CD4-positive, alpha-beta T cell treated with Interferon gamma for 1 hour (primary cell): ENCODE results near the gene ERC2.

ENCODE experiments used
- DNase-seq: peaks from one replicate; pipeline ENCODE4 v3.0.0-alpha.2; 2020

Gene ERC2

GRCh38 chr3:56365905-56366640 lies 102.2 kb downstream of the ERC2 start:
- no peak for DNase-seq

GRCh38 chr3:56364665-56365064 lies 103.6 kb downstream of the ERC2 start:
- no peak for DNase-seq

GRCh38 chr3:56363720-56364119 lies 104.5 kb downstream of the ERC2 start:
- DNase-seq = no peak

DNA sequence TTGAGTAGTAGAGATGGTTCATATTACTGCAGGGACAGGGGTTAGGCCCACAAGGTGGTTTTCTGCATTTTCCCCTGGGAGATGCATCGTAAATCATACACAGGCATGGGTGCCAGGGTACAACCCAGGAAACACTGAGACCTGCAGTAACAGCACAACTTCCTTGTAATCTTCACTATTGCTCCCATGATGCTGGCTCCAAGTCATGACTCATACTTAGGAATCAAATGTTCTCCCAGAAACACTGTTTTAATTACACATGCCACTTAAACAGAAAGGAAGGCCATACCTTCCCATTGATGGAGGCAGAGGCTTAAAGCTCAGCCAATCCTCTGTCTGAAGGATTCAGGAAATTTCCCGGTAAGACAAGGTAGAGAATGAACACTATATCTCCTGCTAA lies 106.5 kb downstream of the ERC2 start:
- no peak for DNase-seq

DNA sequence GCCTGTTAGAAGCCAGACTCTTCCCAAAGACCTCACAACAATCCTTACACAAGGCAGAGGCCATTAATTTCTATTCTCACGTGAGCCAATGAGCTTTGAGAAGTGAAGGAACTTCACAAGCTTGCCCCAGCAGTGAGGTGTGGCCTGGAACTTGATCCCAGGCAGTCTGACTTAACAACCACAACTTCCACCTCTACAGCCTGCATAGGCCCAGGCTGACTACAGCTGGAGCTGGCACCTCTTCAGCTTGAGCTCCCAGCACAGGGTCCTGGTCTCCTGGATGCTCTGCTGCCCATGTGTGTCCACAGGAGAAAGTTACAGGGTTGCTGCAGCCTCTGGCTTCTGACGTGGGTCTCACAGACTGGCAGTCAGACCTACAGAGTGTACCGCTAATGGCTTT lies 111.0 kb downstream of the ERC2 start:
- DNase-seq = no peak

- no peak for DNase-seq
These were observed 111.5 kb downstream of the ERC2 start for GRCh38 chr3:56356808-56357207.

DNA sequence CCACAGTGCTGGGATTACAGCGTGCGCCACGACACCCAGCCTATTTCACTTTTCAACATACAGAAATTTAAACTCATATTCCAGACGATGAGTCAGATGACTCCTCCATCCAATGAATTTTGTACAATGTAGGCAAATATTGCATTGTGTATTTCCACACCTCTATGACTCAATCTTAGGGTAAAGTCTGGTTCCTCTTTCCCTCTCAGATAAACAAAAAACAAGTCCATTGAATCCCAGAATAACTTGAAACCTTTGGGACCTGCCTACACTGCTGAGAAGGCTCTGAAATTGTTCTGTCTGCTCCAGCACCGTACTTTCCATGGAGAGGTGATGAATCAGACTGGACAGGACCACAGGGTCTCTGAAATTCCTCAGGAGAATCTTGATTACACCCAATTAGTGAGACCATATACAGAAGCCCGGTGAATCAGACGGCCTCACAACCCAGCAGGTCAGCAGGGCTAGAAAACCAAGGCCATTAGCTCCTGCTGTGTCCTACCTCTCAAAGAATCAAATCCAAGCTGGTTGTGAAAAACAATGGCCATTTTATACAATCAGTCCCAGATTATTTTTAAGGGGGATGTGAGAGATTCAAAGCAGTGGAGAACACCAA lies 112.6 kb downstream of the ERC2 start:
- DNase-seq = no peak

DNA sequence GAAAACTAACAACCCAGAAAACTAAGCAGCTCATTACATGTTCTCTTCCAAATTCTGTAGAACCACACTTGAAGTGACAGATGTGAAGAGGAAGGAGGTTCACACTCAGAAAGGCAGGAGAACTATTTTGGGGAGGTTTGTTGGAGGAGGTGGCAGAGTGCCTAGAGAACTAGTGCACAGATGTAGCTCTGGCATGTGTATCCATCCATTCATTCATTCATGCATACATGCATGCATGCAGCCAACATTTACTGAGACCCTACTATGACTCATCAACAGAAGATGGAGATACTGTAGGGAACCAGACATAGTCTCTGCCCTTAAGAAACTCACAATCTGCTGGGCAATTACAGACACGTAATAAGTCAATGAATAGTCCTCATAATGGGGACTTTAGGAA lies 116.7 kb downstream of the ERC2 start:
- DNase-seq = no peak

- no peak for DNase-seq
These were observed 120.9 kb downstream of the ERC2 start for GRCh38 chr3:56347219-56347871.

DNA sequence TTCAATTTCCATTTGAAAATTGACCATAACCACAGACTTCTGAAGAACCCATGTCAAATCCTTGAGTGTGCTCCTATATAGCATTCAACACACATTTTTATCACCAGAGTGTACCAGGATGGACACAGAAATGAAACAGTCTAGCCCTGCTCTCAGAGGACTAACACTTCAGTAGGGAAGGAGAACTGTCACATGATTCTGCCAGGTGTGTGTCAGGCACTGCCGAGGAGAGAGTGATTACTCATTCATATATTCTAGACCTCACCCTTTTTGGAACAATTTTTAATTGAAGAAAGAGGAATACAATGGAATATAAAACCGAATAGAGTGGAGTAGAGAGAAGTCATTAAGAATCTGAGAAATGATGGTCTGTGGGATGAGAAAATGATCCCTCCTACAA lies 125.8 kb downstream of the ERC2 start:
- DNase-seq = no peak

DNA sequence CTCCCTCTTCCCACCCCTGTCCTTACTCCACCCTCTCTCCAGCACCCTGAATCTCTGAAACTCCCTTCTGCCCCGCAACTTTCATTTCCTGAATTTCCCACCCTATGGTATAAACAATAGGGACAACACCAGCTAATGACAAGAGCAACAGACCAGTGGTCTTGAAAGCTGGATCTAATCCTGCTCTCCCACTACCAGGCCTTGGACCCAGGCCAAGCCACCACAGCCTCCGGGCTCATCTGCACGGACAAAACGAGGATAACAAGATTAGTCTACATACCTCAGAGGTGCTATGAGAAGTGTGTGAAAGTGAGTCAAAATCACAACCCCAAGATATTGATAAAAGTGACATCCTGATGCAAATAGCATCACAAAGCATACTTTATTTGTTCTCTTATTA lies 128.6 kb downstream of the ERC2 start:
- no peak for DNase-seq

- no peak for DNase-seq
These were observed 129.0 kb downstream of the ERC2 start for GRCh38 chr3:56339244-56339643.

- DNase-seq = no peak
These were observed 132.2 kb downstream of the ERC2 start for GRCh38 chr3:56336023-56336422.

DNA sequence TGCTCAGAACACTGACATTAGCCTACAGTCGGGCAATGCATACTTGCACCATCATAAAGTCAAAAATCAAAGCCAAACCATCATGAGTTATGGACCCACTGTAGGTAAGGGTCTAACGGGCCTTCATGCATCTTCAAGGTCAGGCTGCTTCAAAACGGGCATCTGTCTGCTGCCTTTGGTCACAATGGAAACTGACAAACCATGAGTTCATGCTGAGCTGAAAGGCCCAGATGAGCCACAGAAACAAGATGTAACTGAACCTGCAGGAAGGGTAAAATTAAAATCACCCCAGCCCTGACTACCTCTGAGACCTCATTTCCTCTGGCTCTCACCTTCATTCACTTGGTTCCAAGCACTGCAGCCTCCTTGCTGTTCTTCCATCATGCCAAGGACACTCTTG lies 143.8 kb downstream of the ERC2 start:
- no peak for DNase-seq

DNA sequence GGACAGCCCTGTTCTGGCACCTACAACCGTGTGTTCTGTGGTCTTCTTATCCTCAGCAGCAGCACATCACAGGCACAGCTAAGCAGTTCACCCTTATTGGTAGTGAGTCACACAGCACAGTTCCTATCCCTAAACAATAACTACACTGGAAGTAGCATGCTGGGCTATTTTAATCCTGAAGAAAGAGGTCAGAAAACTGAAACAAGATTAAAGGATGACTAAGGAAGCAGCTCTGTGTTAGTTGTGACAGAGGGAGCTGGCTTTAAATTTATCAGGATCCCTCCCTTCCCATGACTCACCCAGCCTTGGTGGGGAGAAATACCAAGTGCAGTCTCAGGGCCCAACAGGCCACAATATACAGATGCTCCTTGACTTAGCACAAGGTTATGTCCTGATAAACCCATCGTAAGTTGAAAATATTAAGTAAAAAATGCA lies 144.3 kb downstream of the ERC2 start:
- no peak for DNase-seq

- no peak for DNase-seq
These were observed 145.4 kb downstream of the ERC2 start for GRCh38 chr3:56322862-56323261.

- DNase-seq = no peak
These were observed 146.4 kb downstream of the ERC2 start for GRCh38 chr3:56321892-56322291.

DNA sequence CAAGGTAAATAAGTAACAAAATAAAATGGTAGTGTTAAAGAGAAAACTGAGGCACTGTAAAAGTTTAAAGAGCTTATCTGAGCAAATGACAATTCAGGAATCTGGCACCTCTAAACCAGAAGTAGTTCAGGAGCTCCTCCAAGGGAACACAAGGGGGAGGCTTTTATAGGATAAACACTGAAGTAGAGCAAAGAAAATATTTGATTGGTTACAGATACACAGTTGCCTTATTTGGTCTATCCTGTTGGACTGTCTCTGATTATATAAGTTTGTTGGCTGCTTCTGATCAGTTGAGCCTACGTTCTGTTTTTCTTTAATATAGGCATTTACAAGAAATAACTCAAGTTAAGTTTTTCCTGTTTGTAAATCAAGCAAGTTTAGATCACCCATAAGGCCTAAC lies 146.9 kb downstream of the ERC2 start:
- no peak for DNase-seq

GRCh38 chr3:56320883-56321282 lies 147.4 kb downstream of the ERC2 start:
- DNase-seq = no peak

DNA sequence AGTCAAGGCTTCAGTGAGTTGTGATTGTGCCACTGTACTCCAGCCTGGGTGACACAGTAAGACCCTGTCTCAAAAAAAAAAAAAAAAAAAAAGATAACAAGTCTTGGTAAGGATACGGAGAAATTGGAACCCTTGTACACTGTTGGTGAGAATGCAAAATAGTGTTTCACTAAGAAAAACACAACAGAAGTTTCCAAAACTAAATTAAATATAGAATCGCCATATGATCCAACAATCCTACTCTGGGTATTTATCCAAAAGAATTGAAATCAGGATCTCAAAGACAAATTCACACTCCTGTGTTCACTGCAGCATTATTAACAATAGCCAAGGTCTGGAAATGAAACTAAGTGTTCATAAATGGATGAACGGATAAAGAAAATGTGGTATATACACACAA lies 149.4 kb downstream of the ERC2 start:
- DNase-seq = no peak

DNA sequence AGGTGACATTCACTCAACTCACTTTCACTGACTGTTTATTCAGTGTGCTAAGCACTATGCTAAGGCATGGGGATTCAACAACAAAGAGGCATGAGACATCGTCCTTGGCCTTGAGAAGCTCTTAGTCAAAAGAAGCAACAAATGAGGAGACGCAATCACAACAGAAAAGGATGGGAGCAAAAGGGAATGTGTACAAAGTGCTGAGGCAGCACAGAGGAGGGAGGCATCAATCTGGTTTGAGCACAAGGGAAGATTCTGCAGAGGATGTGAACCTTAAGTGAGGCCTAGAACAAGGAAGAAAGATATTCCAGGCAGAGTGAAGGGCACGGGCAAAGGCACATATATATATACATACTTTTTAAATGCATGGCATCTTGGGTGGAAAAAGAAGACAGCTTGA lies 151.3 kb downstream of the ERC2 start:
- DNase-seq = no peak

DNA sequence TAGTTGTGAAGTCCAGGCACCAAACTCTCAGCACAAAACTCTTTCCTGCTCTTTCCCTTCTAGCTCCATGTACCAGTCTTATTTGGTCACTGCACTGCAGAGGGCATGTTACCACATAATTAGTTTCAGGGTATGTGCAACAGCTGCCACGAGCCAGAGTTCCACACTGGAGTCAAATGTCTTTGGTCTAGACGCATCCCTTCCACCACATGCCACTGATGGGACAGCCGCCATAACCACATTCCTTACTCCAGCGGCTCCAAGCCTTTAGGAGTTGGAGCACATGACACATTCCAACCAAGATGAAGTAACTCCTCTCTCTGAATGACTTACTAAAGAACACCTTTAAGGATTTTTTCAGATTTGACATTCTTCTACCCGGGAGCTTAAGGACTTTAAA lies 153.4 kb downstream of the ERC2 start:
- DNase-seq = no peak

- DNase-seq = no peak
These were observed 158.8 kb downstream of the ERC2 start for GRCh38 chr3:56309465-56309864.

GRCh38 chr3:56308471-56308870 lies 159.8 kb downstream of the ERC2 start:
- DNase-seq = no peak
